ENCODE results near the gene ZMYND19.

- TF ChIP-seq POLR2A (IDR thresholded peaks at IDR 0.05) (no peak), CTCF (IDR thresholded peaks at IDR 0.05 in 4 of 5, conservative IDR thresholded peaks at IDR 0.05 in 1 of 5) (no peak)
Observed at GRCh38 chr9:137556069-137556838, 34.1 kb downstream of the ZMYND19 start.
